Measurements from ENCODE around the gene CASK. TPM values are rescaled to one million over a fixed set of nuclear protein-coding genes. Genes with fewer than 3 reads are reported as not detected.
"Not testable (repeated sequence)": the region's sequence is repeated elsewhere in the genome, so short reads cannot be mapped to it uniquely, and the experiment has no call there.

CASK gene
- polyA plus RNA-seq, 4 donors, result 40.6 to 58.6 (median 48.9) TPM

GRCh38 chrX:41703574-41704029 is 219.8 kb downstream of the CASK start:
- no peak for DNase-seq (ENCODE audit: low read depth in 4 of 4, low spot score in 3 of 4)

GRCh38 chrX:41695426-41695825 is 227.9 kb downstream of the CASK start:
- no peak for DNase-seq (ENCODE audit: low read depth in 4 of 4, low spot score in 3 of 4)

GRCh38 chrX:41693024-41693423 is 230.3 kb downstream of the CASK start:
- no peak for DNase-seq (ENCODE audit: low read depth in 4 of 4, low spot score in 3 of 4)

- no peak for DNase-seq (ENCODE audit: low read depth in 4 of 4, low spot score in 3 of 4)
Observed at GRCh38 chrX:41692162-41692749, 231.1 kb downstream of the CASK start.

GRCh38 chrX:41689711-41690110 is 233.6 kb downstream of the CASK start:
- no peak for DNase-seq (ENCODE audit: low read depth in 4 of 4, low spot score in 3 of 4)

- no peak for DNase-seq (ENCODE audit: low read depth in 4 of 4, low spot score in 3 of 4)
Observed at GRCh38 chrX:41688835-41689234, 234.5 kb downstream of the CASK start, which contains the start of gene GPR34. Gene GPR34 (plus strand): TSS chrX:41688973. CDS start chrX:41695634, 6,661 bp downstream.

GRCh38 chrX:41688156-41688555 is 235.2 kb downstream of the CASK start:
- no peak for DNase-seq (ENCODE audit: low read depth in 4 of 4, low spot score in 3 of 4)

- no peak for DNase-seq (ENCODE audit: low read depth in 4 of 4, low spot score in 3 of 4)
Observed at GRCh38 chrX:41686788-41687187, 236.6 kb downstream of the CASK start.

GRCh38 chrX:41684940-41685339 is 238.4 kb downstream of the CASK start:
- no peak for DNase-seq (ENCODE audit: low read depth in 4 of 4, low spot score in 3 of 4)

- DNase-seq (ENCODE audit: low read depth in 4 of 4, low spot score in 3 of 4), result no peak
Observed at GRCh38 chrX:41684138-41684537, 239.2 kb downstream of the CASK start.

GRCh38 chrX:41677183-41678060 is 245.9 kb downstream of the CASK start:
- no peak for DNase-seq (ENCODE audit: low read depth in 4 of 4, low spot score in 3 of 4)

GRCh38 chrX:41676361-41676760 is 247.0 kb downstream of the CASK start:
- not testable (repeated sequence) for DNase-seq (ENCODE audit: low read depth in 4 of 4, low spot score in 3 of 4)

- DNase-seq (ENCODE audit: low read depth in 4 of 4, low spot score in 3 of 4), result no peak
Observed at GRCh38 chrX:41672643-41673042, 250.7 kb downstream of the CASK start.

- DNase-seq (ENCODE audit: low read depth in 4 of 4, low spot score in 3 of 4), result no peak
Observed at GRCh38 chrX:41671082-41671481, 252.3 kb downstream of the CASK start.

GRCh38 chrX:41670112-41670511 is 253.2 kb downstream of the CASK start:
- no peak for DNase-seq (ENCODE audit: low read depth in 4 of 4, low spot score in 3 of 4)

- DNase-seq (ENCODE audit: low read depth in 4 of 4, low spot score in 3 of 4), result no peak
Observed at GRCh38 chrX:41667631-41668030, 255.7 kb downstream of the CASK start.

GRCh38 chrX:41666251-41666650 is 257.1 kb downstream of the CASK start:
- no peak for DNase-seq (ENCODE audit: low read depth in 4 of 4, low spot score in 3 of 4)

GRCh38 chrX:41665686-41666085 is 257.7 kb downstream of the CASK start:
- DNase-seq (ENCODE audit: low read depth in 4 of 4, low spot score in 3 of 4), result no peak

GRCh38 chrX:41664908-41665307 is 258.4 kb downstream of the CASK start:
- no peak for DNase-seq (ENCODE audit: low read depth in 4 of 4, low spot score in 3 of 4)

GRCh38 chrX:41664375-41664901 is 258.9 kb downstream of the CASK start:
- DNase-seq (ENCODE audit: low read depth in 4 of 4, low spot score in 3 of 4), result no peak

GRCh38 chrX:41661366-41662095 is 261.8 kb downstream of the CASK start:
- no peak for DNase-seq (ENCODE audit: low read depth in 4 of 4, low spot score in 3 of 4)

Measured in left renal pelvis (tissue), 4 donors.